H1 (cell line): ENCODE data around the gene NOS1AP.

ENCODE experiments used
- JUND ChIP-seq: IDR thresholded peaks from 2 replicates; pipeline ENCODE4 v1.6.1; 2011; ENCODE audit warnings: mild to moderate bottlenecking, improper control_type of control experiment, low read length
- TF ChIP-seq, protein P1 (sequence below): IDR thresholded peaks from 2 replicates; pipeline ENCODE4 v1.6.1; 2011; ENCODE audit warnings: low read depth, mild to moderate bottlenecking, low read length; ENCODE audit not compliant: insufficient read depth
- TF ChIP-seq, protein P2 (sequence below), 3 experiments: IDR thresholded peaks; 1 replicate in 2 of 3; 2 replicates in 1 of 3; pipeline versions ENCODE4 v1.5.1 to v1.6.1; 2011; ENCODE audit warnings: low read length in 3 of 3, mild to moderate bottlenecking in 3 of 3, inconsistent platforms in 2 of 3, low read depth in 1 of 3, moderate library complexity in 1 of 3; ENCODE audit not compliant: insufficient read depth in 1 of 3; ENCODE audit errors: control extremely low read depth in 1 of 3

DNA sequence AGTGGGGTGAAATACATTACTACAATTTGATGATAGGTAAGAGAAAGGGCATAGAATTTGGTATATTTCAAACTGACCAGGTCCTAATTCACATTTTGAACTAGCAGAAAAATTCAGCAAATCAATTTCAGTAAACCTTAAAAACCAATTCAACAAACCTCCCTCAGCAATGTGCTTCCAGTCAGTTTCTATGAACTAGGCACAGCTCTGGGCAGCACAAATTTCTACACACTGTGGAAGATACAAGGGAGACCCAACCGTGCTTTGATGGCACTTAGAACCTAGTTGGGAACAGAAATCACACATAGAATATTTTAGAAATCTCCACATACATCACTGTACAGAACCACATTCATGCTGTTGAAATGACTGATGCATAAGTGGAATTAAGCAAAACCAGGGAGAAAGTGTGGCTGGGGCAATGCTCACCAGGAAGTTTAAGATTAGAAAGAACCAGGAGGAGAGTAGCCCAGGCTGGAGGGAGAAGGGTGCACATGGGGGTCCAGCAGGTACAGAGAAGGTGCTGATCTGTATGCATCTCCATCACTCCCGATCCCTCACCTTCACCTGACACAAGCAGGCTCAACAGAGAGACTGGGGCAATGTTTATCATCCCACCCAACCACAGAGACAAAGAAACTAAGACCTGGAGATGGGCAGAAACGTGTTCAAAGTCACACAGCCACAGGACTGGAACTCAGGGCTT, 326.9 kb downstream of the NOS1AP start:
- TF ChIP-seq, protein P1, sequence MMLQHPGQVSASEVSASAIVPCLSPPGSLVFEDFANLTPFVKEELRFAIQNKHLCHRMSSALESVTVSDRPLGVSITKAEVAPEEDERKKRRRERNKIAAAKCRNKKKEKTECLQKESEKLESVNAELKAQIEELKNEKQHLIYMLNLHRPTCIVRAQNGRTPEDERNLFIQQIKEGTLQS, result no peak
- no peak for TF ChIP-seq JUND
- TF ChIP-seq, protein P2, sequence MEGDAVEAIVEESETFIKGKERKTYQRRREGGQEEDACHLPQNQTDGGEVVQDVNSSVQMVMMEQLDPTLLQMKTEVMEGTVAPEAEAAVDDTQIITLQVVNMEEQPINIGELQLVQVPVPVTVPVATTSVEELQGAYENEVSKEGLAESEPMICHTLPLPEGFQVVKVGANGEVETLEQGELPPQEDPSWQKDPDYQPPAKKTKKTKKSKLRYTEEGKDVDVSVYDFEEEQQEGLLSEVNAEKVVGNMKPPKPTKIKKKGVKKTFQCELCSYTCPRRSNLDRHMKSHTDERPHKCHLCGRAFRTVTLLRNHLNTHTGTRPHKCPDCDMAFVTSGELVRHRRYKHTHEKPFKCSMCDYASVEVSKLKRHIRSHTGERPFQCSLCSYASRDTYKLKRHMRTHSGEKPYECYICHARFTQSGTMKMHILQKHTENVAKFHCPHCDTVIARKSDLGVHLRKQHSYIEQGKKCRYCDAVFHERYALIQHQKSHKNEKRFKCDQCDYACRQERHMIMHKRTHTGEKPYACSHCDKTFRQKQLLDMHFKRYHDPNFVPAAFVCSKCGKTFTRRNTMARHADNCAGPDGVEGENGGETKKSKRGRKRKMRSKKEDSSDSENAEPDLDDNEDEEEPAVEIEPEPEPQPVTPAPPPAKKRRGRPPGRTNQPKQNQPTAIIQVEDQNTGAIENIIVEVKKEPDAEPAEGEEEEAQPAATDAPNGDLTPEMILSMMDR (IDR thresholded peaks at IDR 0.05; ENCODE audit: control extremely low read depth in 1 of 3, insufficient read depth in 1 of 3, low read depth in 1 of 3, low read length in 3 of 3), result no peak
